Stimulated activated CD8-positive, alpha-beta memory T cell treated with anti-CD3 and anti-CD28 coated beads, Interleukin-12 subunit alpha, Interleukin-12 subunit beta, amount 100 ng/mL, for 1 hour (primary cell): Measurements from ENCODE around the gene HPD.
"Not testable (repeated sequence)": the region's sequence is repeated elsewhere in the genome, so short reads cannot be mapped to it uniquely, and the experiment has no call there.

Experiments
- DNase-seq: peaks from one replicate; pipeline ENCODE4 v3.0.0-alpha.2; 2020; ENCODE audit warnings: low read depth

Gene HPD

GRCh38 chr12:121798787-121799155, 59.9 kb downstream of the HPD start:
- no peak for DNase-seq

- DNase-seq, result no peak
These were observed 60.5 kb downstream of the HPD start for GRCh38 chr12:121797937-121798786.

- no peak for DNase-seq
These were observed 61.6 kb downstream of the HPD start for GRCh38 chr12:121796855-121797751.

GRCh38 chr12:121795034-121795968, 63.4 kb downstream of the HPD start:
- peak; percentile 76 for DNase-seq

- DNase-seq, result no peak
These were observed 64.1 kb downstream of the HPD start for GRCh38 chr12:121794534-121795033.

GRCh38 chr12:121793838-121794533, 64.7 kb downstream of the HPD start:
- peak; percentile 91 for DNase-seq

GRCh38 chr12:121793440-121793837, 65.2 kb downstream of the HPD start, which contains the start of gene RHOF:
RHOF (minus strand) TSS chr12:121793688; CDS start chr12:121793633, 55 bp downstream.
- DNase-seq, result no peak

- no peak for DNase-seq
These were observed 65.8 kb downstream of the HPD start for GRCh38 chr12:121792607-121793439.

GRCh38 chr12:121791671-121792551, 66.7 kb downstream of the HPD start:
- no peak for DNase-seq

GRCh38 chr12:121790785-121791184, 67.9 kb downstream of the HPD start:
- not testable (repeated sequence) for DNase-seq

- peak; percentile 93 for DNase-seq
These were observed 68.6 kb downstream of the HPD start for GRCh38 chr12:121789800-121790728.
